GM19328 (cell line): ENCODE results near the gene TTC23.

Experiments
- ATAC-seq: cut with Tn5 transposase; IDR thresholded peaks from one replicate; pipeline ENCODE4 v1.9.1; 2021; ENCODE audit warnings: mild to moderate bottlenecking, moderate library complexity; ENCODE audit not compliant: unreplicated experiment

TTC23 gene

GRCh38 chr15:99249270-99249841 is at the start of gene TTC23:
TTC23 (minus strand) TSS chr15:99249581; CDS start chr15:99228712, 20,869 bp downstream.
- ATAC-seq = no peak

- ATAC-seq = no peak
These were observed 47.0 kb upstream of the TTC23 start for GRCh38 chr15:99296386-99296785.

- no peak for ATAC-seq
These were observed 46.5 kb upstream of the TTC23 start for GRCh38 chr15:99295840-99296239.

GRCh38 chr15:99291643-99292042 is 42.3 kb upstream of the TTC23 start:
- no peak for ATAC-seq

- ATAC-seq = no peak
These were observed 34.3 kb upstream of the TTC23 start for GRCh38 chr15:99283717-99284116.

- ATAC-seq = no peak
These were observed 33.2 kb upstream of the TTC23 start for GRCh38 chr15:99282586-99282985.

GRCh38 chr15:99282121-99282520 is 32.7 kb upstream of the TTC23 start:
- ATAC-seq = no peak

GRCh38 chr15:99279827-99280226 is 30.4 kb upstream of the TTC23 start:
- no peak for ATAC-seq

- no peak for ATAC-seq
These were observed 29.9 kb upstream of the TTC23 start for GRCh38 chr15:99279290-99279689.

GRCh38 chr15:99275525-99276128 is 26.2 kb upstream of the TTC23 start:
- ATAC-seq = no peak

- no peak for ATAC-seq
These were observed 25.7 kb upstream of the TTC23 start for GRCh38 chr15:99275061-99275460.

- no peak for ATAC-seq
These were observed 24.4 kb upstream of the TTC23 start for GRCh38 chr15:99273801-99274200.

GRCh38 chr15:99268431-99268830 is 19.1 kb upstream of the TTC23 start:
- no peak for ATAC-seq

GRCh38 chr15:99267957-99268356 is 18.6 kb upstream of the TTC23 start:
- ATAC-seq = no peak

GRCh38 chr15:99265541-99266070 is 16.2 kb upstream of the TTC23 start:
- ATAC-seq = no peak

- ATAC-seq = no peak
These were observed 14.7 kb upstream of the TTC23 start for GRCh38 chr15:99264125-99264524.

- ATAC-seq = no peak
These were observed 7.8 kb upstream of the TTC23 start for GRCh38 chr15:99257107-99257750.

GRCh38 chr15:99253381-99254090 is 4.2 kb upstream of the TTC23 start:
- ATAC-seq = no peak

GRCh38 chr15:99252326-99252725 is 2.9 kb upstream of the TTC23 start:
- ATAC-seq = no peak

- peak; percentile 94 for ATAC-seq
These were observed 1.8 kb upstream of the TTC23 start, which contains the start of gene LRRC28 for GRCh38 chr15:99250857-99251841. LRRC28 (plus strand) TSS chr15:99251481; CDS start chr15:99255958, 4,477 bp downstream.
